Bronchial epithelial cell (primary cell): Measurements from ENCODE around the gene DEPDC5. TPM values are rescaled to one million over a fixed set of nuclear protein-coding genes. Genes with fewer than 3 reads are reported as not detected.

Source experiments
- DNase-seq: peaks from one replicate; pipeline ENCODE4 v3.0.0-alpha.2; 2010; ENCODE audit warnings: low read depth
- FAIRE-seq: peaks from 2 replicates; lab custom pipeline; 2011; peaks lifted over from hg19 to GRCh38; lab: Jason Lieb, UNC
- H3K27me3 ChIP-seq: 2 replicates; pipeline ENCODE4 v1.5.1; 2011; ENCODE audit warnings: low read length; ENCODE audit not compliant: control insufficient read depth, insufficient read depth
- H3K36me3 ChIP-seq: 2 replicates; pipeline ENCODE4 v1.5.1; 2011; ENCODE audit warnings: low read length; ENCODE audit not compliant: control insufficient read depth, insufficient read depth
- H3K4me3 ChIP-seq: 2 replicates; pipeline ENCODE4 v1.5.1; 2011; ENCODE audit warnings: mild to moderate bottlenecking, low read depth, low read length, control low read depth
- CTCF ChIP-seq: IDR thresholded peaks from 2 replicates; pipeline ENCODE4 v1.5.1; 2011; ENCODE audit warnings: mild to moderate bottlenecking, moderate library complexity, low read length, control low read depth, inconsistent platforms; ENCODE audit not compliant: insufficient read depth, severe bottlenecking
- total RNA-seq: library from RNA; depleted of rRNA; stranded (reverse); fragments of >200 nt; gene quantifications from 2 replicates; pipeline ENCODE4 v1.2.1, GENCODE V29; 2014

The DEPDC5 gene
- total RNA-seq, 1 donor from 2014 or later, result 6.8 TPM

- TF ChIP-seq CTCF, result no peak
- FAIRE-seq, result no peak
- no peak overlapping the region for H3K4me3 ChIP-seq
- H3K36me3 ChIP-seq, result peaks cover 2% of the 10 kb centered on the region
- no peaks in the 10 kb centered on the region for H3K27me3 ChIP-seq
- DNase-seq, result no peak
These were observed 128.0 kb downstream of the DEPDC5 start for GRCh38 chr22:31881865-31882264.

- no peak for DNase-seq
- H3K27me3 ChIP-seq, result no peaks in the 10 kb centered on the region
- FAIRE-seq, result no peak
- TF ChIP-seq CTCF, result no peak
- H3K36me3 ChIP-seq, result peaks cover 2% of the 10 kb centered on the region
- no peak overlapping the region for H3K4me3 ChIP-seq
These were observed 129.2 kb downstream of the DEPDC5 start for GRCh38 chr22:31882971-31883370.

DNA sequence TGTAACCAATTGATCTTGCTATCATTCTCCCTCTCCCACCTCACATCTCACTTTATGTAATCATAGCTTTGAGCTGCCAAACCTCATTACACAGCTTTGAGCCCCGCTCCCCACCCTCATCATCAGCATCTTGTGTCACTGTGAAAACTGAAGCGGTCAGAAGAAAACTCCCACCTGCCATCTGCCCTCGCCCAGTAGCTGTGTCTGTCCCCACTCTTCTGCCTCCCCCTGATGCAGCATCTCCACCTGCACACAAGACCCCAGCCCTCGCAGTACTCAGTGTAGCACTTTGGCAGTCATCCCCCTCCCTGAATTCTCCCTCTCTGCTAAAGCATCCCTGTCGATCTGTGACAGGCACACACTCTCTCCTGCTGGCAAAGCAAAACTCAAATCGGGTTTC, 130.2 kb downstream of the DEPDC5 start:
- no peak for TF ChIP-seq CTCF
- no peak for FAIRE-seq
- no peak for DNase-seq
- H3K4me3 ChIP-seq, result no peak overlapping the region
- H3K27me3 ChIP-seq, result no peaks in the 10 kb centered on the region
- H3K36me3 ChIP-seq, result peaks cover 2% of the 10 kb centered on the region

- DNase-seq (no peak), FAIRE-seq (peak; percentile 90)
- H3K4me3 ChIP-seq, result no peak overlapping the region
- H3K27me3 ChIP-seq, result no peaks in the 10 kb centered on the region
- H3K36me3 ChIP-seq, result peaks cover 3% of the 10 kb centered on the region
- TF ChIP-seq CTCF, result no peak
These were observed 137.7 kb downstream of the DEPDC5 start for GRCh38 chr22:31891366-31892079.

DNA sequence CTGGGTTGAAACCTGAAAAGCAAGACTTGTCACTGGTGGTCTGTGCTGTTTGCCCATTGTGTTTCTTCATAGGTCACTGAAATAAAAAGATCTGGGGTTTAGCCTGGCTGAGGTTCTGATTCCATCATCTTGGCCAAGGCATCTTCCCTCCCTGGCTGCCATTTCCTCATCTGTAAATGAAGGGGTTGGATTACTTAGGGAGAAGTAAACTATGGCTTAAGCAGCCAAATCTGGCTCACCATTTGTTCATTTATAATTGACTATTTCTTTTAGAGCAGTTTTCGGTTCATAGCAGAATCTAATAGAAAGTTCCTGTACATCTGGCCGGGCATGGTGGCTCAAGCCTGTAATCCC, 138.2 kb downstream of the DEPDC5 start:
- Histone ChIP-seq H3K36me3 (peaks cover 3% of the 10 kb centered on the region), H3K27me3 (no peaks in the 10 kb centered on the region), H3K4me3 (no peak overlapping the region)
- DNase-seq, result no peak
- TF ChIP-seq CTCF, result no peak
- no peak for FAIRE-seq

DNA sequence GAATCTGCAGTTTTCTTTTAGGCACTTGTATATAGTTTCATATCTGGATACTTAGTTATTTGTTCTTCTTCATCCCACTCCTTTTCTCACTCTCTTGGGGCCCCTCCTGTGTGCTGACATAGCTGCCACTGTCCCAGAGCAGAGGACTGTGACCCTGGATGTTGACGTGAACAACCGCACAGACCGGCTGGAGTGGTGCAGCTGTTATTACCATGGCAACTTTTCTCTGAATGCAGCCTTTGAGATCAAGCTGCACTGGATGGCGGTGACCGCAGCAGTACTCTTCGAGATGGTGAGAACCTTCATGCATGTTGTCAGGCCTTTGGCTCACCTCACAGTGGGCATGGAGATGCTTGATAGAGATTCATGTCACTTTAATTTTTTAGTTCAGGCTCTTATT, 139.6 kb downstream of the DEPDC5 start:
- DNase-seq, result no peak
- Histone ChIP-seq H3K36me3 (peaks cover 3% of the 10 kb centered on the region), H3K27me3 (no peaks in the 10 kb centered on the region), H3K4me3 (no peak overlapping the region)
- TF ChIP-seq CTCF, result no peak
- no peak for FAIRE-seq
